ENCODE results near the gene XRCC2. TPM values are rescaled to one million over a fixed set of nuclear protein-coding genes. Genes with fewer than 3 reads are reported as not detected.
"Not testable (repeated sequence)": the region's sequence is repeated elsewhere in the genome, so short reads cannot be mapped to it uniquely, and the experiment has no call there.

XRCC2 gene
- total RNA-seq, 1 donor from 2014 or later = 16.3 TPM

DNA sequence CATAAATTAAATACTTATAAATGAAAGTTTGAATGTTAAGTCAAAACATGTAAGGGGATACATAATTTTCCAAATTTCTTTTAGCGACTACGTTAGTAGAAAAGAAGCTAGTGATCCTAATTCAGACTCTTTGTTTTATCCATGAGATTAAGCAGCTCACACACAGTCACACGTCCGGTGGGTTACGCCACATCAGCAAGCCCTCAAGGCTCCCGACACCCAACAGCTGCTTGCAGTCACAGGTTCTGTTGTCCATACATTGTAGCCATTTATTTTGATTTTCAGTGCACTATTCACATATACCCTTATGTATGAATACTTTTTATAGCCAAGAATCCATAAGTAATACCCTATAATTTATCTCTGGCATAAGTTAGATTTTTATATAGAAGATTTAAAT lies 39.5 kb downstream of the XRCC2 start:
- no peaks in the 10 kb centered on the region for H3K9me3 Mint-ChIP-seq
- H3K27me3 Mint-ChIP-seq = no peaks in the 10 kb centered on the region
- no peaks in the 10 kb centered on the region for H3K4me1 Mint-ChIP-seq (ENCODE audit: unreplicated experiment)
- DNase-seq (ENCODE audit: extremely low spot score, unreplicated experiment) = no peak
- TF ChIP-seq, protein P1, sequence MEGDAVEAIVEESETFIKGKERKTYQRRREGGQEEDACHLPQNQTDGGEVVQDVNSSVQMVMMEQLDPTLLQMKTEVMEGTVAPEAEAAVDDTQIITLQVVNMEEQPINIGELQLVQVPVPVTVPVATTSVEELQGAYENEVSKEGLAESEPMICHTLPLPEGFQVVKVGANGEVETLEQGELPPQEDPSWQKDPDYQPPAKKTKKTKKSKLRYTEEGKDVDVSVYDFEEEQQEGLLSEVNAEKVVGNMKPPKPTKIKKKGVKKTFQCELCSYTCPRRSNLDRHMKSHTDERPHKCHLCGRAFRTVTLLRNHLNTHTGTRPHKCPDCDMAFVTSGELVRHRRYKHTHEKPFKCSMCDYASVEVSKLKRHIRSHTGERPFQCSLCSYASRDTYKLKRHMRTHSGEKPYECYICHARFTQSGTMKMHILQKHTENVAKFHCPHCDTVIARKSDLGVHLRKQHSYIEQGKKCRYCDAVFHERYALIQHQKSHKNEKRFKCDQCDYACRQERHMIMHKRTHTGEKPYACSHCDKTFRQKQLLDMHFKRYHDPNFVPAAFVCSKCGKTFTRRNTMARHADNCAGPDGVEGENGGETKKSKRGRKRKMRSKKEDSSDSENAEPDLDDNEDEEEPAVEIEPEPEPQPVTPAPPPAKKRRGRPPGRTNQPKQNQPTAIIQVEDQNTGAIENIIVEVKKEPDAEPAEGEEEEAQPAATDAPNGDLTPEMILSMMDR (conservative IDR thresholded peaks at IDR 0.05) = no peak
- H3K4me3 Mint-ChIP-seq = no peak overlapping the region
- no peak overlapping the region for H3K27ac Mint-ChIP-seq
- no peaks in the 10 kb centered on the region for H3K36me3 Mint-ChIP-seq

DNA sequence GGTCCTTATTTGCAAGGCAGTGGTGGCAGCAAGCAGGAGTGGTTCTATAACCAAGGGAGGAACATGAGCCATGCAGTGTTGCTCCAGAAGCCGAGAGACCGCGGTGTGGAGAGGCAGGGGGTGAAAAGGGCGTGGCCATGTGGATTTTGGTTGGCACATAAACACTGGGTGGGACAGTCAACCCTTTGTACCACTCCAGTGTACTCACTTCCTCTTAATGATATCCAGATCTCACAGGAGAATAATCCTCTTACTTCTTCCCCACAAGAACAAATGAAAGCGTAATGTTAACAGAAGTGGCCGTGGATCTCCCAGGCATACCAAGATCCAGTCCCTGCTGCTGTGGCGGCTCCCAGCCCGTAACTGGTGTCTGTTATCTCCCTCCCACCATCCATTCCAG lies 42.4 kb downstream of the XRCC2 start:
- H3K9me3 Mint-ChIP-seq = no peaks in the 10 kb centered on the region
- H3K4me3 Mint-ChIP-seq = no peak overlapping the region
- no peaks in the 10 kb centered on the region for H3K36me3 Mint-ChIP-seq
- no peaks in the 10 kb centered on the region for H3K4me1 Mint-ChIP-seq (ENCODE audit: unreplicated experiment)
- TF ChIP-seq, protein P1 (conservative IDR thresholded peaks at IDR 0.05) = no peak
- no peak for DNase-seq (ENCODE audit: extremely low spot score, unreplicated experiment)
- no peak overlapping the region for H3K27ac Mint-ChIP-seq
- H3K27me3 Mint-ChIP-seq = no peaks in the 10 kb centered on the region

DNA sequence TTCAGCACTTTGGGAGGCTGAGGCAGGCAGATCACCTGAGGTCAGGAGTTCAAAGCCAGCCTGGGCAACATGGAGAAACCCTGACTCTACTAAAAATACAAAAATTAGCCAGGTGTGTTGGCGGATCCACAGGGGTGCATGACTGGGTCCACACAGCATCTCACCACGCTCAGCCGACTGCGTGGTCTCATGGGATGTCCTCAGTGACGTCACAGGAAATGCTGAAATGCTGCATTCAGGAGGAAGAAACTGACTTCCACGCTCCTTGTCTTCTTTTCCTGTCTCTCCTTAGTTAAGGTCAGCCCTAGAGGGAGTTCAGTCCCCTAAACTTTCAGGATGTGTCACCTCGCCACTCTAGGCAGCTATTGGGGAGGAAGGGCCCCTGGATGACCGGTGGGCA lies 42.9 kb downstream of the XRCC2 start:
- DNase-seq (ENCODE audit: extremely low spot score, unreplicated experiment) = no peak
- no peaks in the 10 kb centered on the region for H3K27me3 Mint-ChIP-seq
- TF ChIP-seq, protein P1 (conservative IDR thresholded peaks at IDR 0.05) = no peak
- no peak overlapping the region for H3K4me3 Mint-ChIP-seq
- no peaks in the 10 kb centered on the region for H3K36me3 Mint-ChIP-seq
- no peak overlapping the region for H3K27ac Mint-ChIP-seq
- no peaks in the 10 kb centered on the region for H3K4me1 Mint-ChIP-seq (ENCODE audit: unreplicated experiment)
- H3K9me3 Mint-ChIP-seq = no peaks in the 10 kb centered on the region

DNA sequence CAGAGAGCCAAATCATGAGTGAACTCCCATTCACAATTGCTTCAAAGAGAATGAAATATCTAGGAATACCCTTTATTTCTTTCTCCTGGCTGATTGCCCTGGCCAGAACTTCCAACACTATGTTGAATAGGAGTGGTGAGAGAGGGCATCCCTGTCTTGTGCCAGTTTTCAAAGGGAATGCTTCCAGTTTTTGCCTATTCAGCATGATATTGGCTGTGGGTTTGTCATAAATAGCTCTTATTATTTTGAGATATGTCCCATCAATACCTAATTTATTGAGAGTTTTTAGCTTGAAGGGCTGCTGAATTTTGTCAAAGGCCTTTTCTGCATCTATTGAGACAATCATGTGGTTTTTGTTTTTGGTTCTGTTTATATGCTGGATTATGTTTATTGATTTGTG lies 47.2 kb downstream of the XRCC2 start:
- H3K9me3 Mint-ChIP-seq; H3K4me1 Mint-ChIP-seq (ENCODE audit: unreplicated experiment); H3K4me3 Mint-ChIP-seq; H3K36me3 Mint-ChIP-seq; H3K27ac Mint-ChIP-seq; DNase-seq (ENCODE audit: extremely low spot score, unreplicated experiment); H3K27me3 Mint-ChIP-seq: not testable (repeated sequence)

DNA sequence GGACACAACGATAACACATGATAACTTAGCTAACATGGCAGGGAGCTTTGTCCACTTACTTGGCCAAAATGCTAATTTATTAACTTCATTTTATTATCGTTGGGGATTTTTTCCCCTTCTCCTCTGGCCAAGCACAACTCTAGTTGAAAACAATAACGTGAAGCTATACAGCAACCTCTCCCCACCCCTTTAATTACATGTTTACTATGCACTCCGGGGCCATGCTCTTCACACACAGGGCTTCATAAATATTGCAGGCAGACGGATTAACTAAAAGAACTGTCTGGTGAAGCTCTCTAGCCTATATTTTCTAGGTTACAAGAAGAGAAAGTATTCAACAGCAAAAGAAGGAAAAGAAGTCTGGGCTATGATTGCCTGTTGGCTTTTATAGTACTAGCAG lies 51.7 kb downstream of the XRCC2 start:
- Mint-ChIP-seq H3K36me3 (no peaks in the 10 kb centered on the region), H3K4me1 (ENCODE audit: unreplicated experiment) (peaks cover 4% of the 10 kb centered on the region), H3K27ac (no peak overlapping the region), H3K9me3 (peaks cover 4% of the 10 kb centered on the region), H3K4me3 (no peak overlapping the region), H3K27me3 (no peaks in the 10 kb centered on the region)
- DNase-seq (ENCODE audit: extremely low spot score, unreplicated experiment) = no peak
- TF ChIP-seq, protein P1 (conservative IDR thresholded peaks at IDR 0.05) = no peak

DNA sequence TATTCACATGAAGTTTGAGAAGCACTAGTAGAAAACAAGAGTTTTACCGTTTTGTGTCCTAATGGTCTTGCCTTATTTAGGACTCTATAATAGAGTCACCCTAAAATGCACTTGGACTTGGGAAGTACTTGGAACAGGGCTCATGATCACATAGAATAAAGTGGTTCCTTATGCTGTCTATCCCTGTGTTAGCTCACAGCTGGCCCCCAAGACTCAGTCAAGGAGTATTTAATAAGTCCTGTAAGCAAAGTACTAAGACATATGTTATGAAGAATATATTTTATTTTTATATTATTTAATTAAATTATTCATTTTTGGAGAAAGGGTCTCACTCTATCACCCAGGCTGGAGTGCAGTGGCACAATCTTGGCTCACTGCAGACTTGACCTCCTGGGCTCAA lies 54.5 kb downstream of the XRCC2 start:
- no peak for DNase-seq (ENCODE audit: extremely low spot score, unreplicated experiment)
- TF ChIP-seq, protein P1 (conservative IDR thresholded peaks at IDR 0.05) = no peak
- H3K36me3 Mint-ChIP-seq = no peaks in the 10 kb centered on the region
- no peaks in the 10 kb centered on the region for H3K27me3 Mint-ChIP-seq
- H3K9me3 Mint-ChIP-seq = peaks cover 10% of the 10 kb centered on the region
- H3K27ac Mint-ChIP-seq = no peak overlapping the region
- peaks cover 10% of the 10 kb centered on the region for H3K4me1 Mint-ChIP-seq (ENCODE audit: unreplicated experiment)
- no peak overlapping the region for H3K4me3 Mint-ChIP-seq

All from type B pancreatic cell (in vitro differentiated cells).